H1 (cell line): Measurements from ENCODE around the gene ARHGEF1. TPM values are rescaled to one million over a fixed set of nuclear protein-coding genes. Genes with fewer than 3 reads are reported as not detected.
A peak's percentile ranks its signal among the peaks of the same experiment; 100 is the strongest.

Experiments used
- CTCF ChIA-PET: fragments of 300-600 bp; sonication (Branson Sonifier 250); formaldehyde crosslinking; loops from one replicate; lab custom pipeline; 2021; ENCODE audit not compliant: partially characterized antibody; lab: Charles Lee
- POLR2A ChIA-PET: fragments of 300-600 bp; sonication (Branson Sonifier 250); formaldehyde crosslinking; loops from one replicate; lab custom pipeline; 2021; ENCODE audit warnings: inconsistent platforms; ENCODE audit not compliant: partially characterized antibody; lab: Charles Lee
- DNase-seq, 2 experiments: peaks; one replicate each; pipeline versions ENCODE4 v3.0.0 to v3.0.0-alpha.2; 2010 to 2022; ENCODE audit warnings: low spot score in 2 of 2, low read depth in 1 of 2, mixed read lengths in 1 of 2
- FAIRE-seq: peaks from 2 replicates; lab custom pipeline; 2011; peaks lifted over from hg19 to GRCh38; lab: Jason Lieb, UNC
- H2AFZ ChIP-seq: 2 replicates; pipeline ENCODE4 v1.8.1; 2012; ENCODE audit warnings: low read length, inconsistent platforms
- H2AK5ac ChIP-seq: 2 replicates; pipeline ENCODE4 v1.6.1; 2013; ENCODE audit warnings: low read depth, low read length
- H2BK120ac ChIP-seq: replicated peaks from 2 replicates; pipeline ENCODE3; 2013; ENCODE audit warnings: low read depth, low read length, inconsistent platforms
- H2BK12ac ChIP-seq: 2 replicates; pipeline ENCODE4 v1.6.1; 2013; ENCODE audit warnings: low read depth, low read length
- H2BK15ac ChIP-seq: 2 replicates; pipeline ENCODE4 v1.6.1; 2013; ENCODE audit warnings: low read length
- H2BK20ac ChIP-seq: 2 replicates; pipeline ENCODE4 v1.6.1; 2013; ENCODE audit warnings: low read length
- H2BK5ac ChIP-seq: 2 replicates; pipeline ENCODE4 v1.6.1; 2013; ENCODE audit warnings: low read depth, low read length
- H3K14ac ChIP-seq: 2 replicates; pipeline ENCODE4 v1.6.1; 2013; ENCODE audit warnings: inconsistent platforms; ENCODE audit not compliant: insufficient read length
- H3K18ac ChIP-seq: 2 replicates; pipeline ENCODE4 v1.6.1; 2013; ENCODE audit warnings: low read length; ENCODE audit errors: extremely low read depth
- H3K23ac ChIP-seq: 2 replicates; pipeline ENCODE4 v1.6.1; 2013; ENCODE audit warnings: inconsistent platforms; ENCODE audit not compliant: insufficient read length
- H3K23me2 ChIP-seq: 2 replicates; pipeline ENCODE4 v1.6.1; 2013; ENCODE audit warnings: low read depth, low read length
- H3K27ac ChIP-seq: 2 replicates; pipeline ENCODE4 v1.6.1; 2011; ENCODE audit warnings: low read depth, low read length, inconsistent platforms
- H3K27me3 ChIP-seq, 4 experiments: replicated peaks in 1 of 4; 1 replicate in 1 of 4; 2 replicates in 3 of 4; pipeline versions ENCODE4 v1.6.1 to v1.8.1; 2011 to 2013; ENCODE audit warnings: low read length in 3 of 4, mild to moderate bottlenecking in 3 of 4, inconsistent platforms in 2 of 4, mixed read lengths in 2 of 4, moderate library complexity in 1 of 4; ENCODE audit not compliant: control insufficient read depth in 3 of 4, insufficient read depth in 3 of 4; ENCODE audit errors: extremely low read depth in 1 of 4
- H3K36me3 ChIP-seq, 4 experiments: 2 replicates each; pipeline versions ENCODE4 v1.6.1 to v1.8.1; 2011 to 2013; ENCODE audit warnings: mild to moderate bottlenecking in 4 of 4, low read length in 3 of 4, moderate library complexity in 2 of 4, control low read depth in 1 of 4, inconsistent platforms in 1 of 4; ENCODE audit not compliant: insufficient read depth in 4 of 4, control insufficient read depth in 2 of 4
- H3K4ac ChIP-seq: replicated peaks from 2 replicates; pipeline ENCODE3; 2013; ENCODE audit warnings: low read length, low read depth, mixed read lengths, inconsistent platforms; ENCODE audit not compliant: insufficient read length
- H3K4me1 ChIP-seq, 4 experiments: replicated peaks in 1 of 4; 1 replicate in 1 of 4; 2 replicates in 3 of 4; pipeline versions ENCODE4 v1.6.1 to v1.8.1; 2011 to 2013; ENCODE audit warnings: low read length in 3 of 4, inconsistent platforms in 2 of 4, mixed read lengths in 1 of 4; ENCODE audit not compliant: insufficient read depth in 4 of 4, control insufficient read depth in 3 of 4
- H3K4me2 ChIP-seq, 2 experiments: 2 replicates each; pipeline versions ENCODE4 v1.6.1 to v1.8.1; 2011 to 2013; ENCODE audit warnings: low read depth in 2 of 2, low read length in 2 of 2, control low read depth in 1 of 2, inconsistent platforms in 1 of 2, mild to moderate bottlenecking in 1 of 2; ENCODE audit not compliant: insufficient read depth in 1 of 2
- H3K4me3 ChIP-seq, 4 experiments: fragments of 200-600, 300-600 bp in 1 of 4; sonication (generic), shearing (Covaris generic), sonication (Bioruptor Twin) in 1 of 4; 2 replicates each; pipeline versions ENCODE4 v1.5.1 to v1.8.1; 2011 to 2016; ENCODE audit warnings: low read length in 4 of 4, low read depth in 3 of 4, control low read depth in 2 of 4, inconsistent platforms in 2 of 4, mild to moderate bottlenecking in 2 of 4, mixed read lengths in 1 of 4, moderate library complexity in 1 of 4; ENCODE audit not compliant: insufficient read depth in 2 of 4; ENCODE audit errors: extremely low read depth in 1 of 4
- H3K56ac ChIP-seq: replicated peaks from 2 replicates; pipeline ENCODE3; 2013; ENCODE audit warnings: low read depth, mild to moderate bottlenecking, mixed read lengths, low read length, inconsistent platforms; ENCODE audit not compliant: insufficient read length
- H3K79me1 ChIP-seq: 2 replicates; pipeline ENCODE4 v1.6.1; 2013; ENCODE audit warnings: low read depth, low read length, control low read depth
- H3K79me2 ChIP-seq, 2 experiments: 2 replicates each; pipeline versions ENCODE4 v1.6.1 to v1.8.1; 2012 to 2013; ENCODE audit warnings: low read length in 2 of 2, mild to moderate bottlenecking in 2 of 2, inconsistent platforms in 1 of 2; ENCODE audit not compliant: insufficient read depth in 2 of 2, control insufficient read depth in 1 of 2
- H3K9ac ChIP-seq, 4 experiments: replicated peaks in 1 of 4; 1 replicate in 1 of 4; 2 replicates in 3 of 4; pipeline versions ENCODE4 v1.6.1 to v1.8.1; 2011 to 2013; ENCODE audit warnings: low read depth in 3 of 4, low read length in 3 of 4, control low read depth in 2 of 4, mild to moderate bottlenecking in 2 of 4, moderate library complexity in 2 of 4, inconsistent platforms in 1 of 4; ENCODE audit errors: extremely low read depth in 1 of 4
- H3K9me3 ChIP-seq, 2 experiments: 2 replicates each; pipeline versions ENCODE4 v1.6.1 to v1.8.1; 2012 to 2013; ENCODE audit warnings: mild to moderate bottlenecking in 2 of 2, moderate library complexity in 2 of 2, control low read depth in 1 of 2, inconsistent platforms in 1 of 2, low read depth in 1 of 2, low read length in 1 of 2, mixed read lengths in 1 of 2; ENCODE audit not compliant: insufficient read depth in 2 of 2
- H4K20me1 ChIP-seq, 2 experiments: replicated peaks in 1 of 2; 2 replicates each; pipeline versions ENCODE3 to v1.8.1; 2011 to 2013; ENCODE audit warnings: inconsistent platforms in 2 of 2, low read length in 2 of 2, mild to moderate bottlenecking in 1 of 2; ENCODE audit not compliant: insufficient read depth in 2 of 2, control insufficient read depth in 1 of 2
- H4K5ac ChIP-seq: 2 replicates; pipeline ENCODE4 v1.6.1; 2013; ENCODE audit warnings: low read length, low read depth, mixed read lengths, inconsistent platforms; ENCODE audit not compliant: insufficient read length
- H4K8ac ChIP-seq: 2 replicates; pipeline ENCODE4 v1.8.0; 2013; ENCODE audit warnings: mild to moderate bottlenecking, moderate library complexity, low read length, inconsistent platforms; ENCODE audit not compliant: insufficient read depth; ENCODE audit errors: extremely low read depth
- H4K91ac ChIP-seq: replicated peaks from 2 replicates; pipeline ENCODE3; 2013; ENCODE audit warnings: low read length, mixed read lengths, inconsistent platforms; ENCODE audit not compliant: insufficient read length
- BRCA1 ChIP-seq: IDR thresholded peaks from 2 replicates; pipeline ENCODE4 v1.6.1; 2012; ENCODE audit warnings: low read depth, low read length, improper control_type of control experiment
- WGBS, 2 experiments: shearing (Covaris generic) in 1 of 2; methylation state at CpG; one replicate each; pipeline versions ENCODE4 v1.1.6 to v1.1.7; 2013 to 2015; ENCODE audit warnings: low lambda C conversion rate in 2 of 2, mixed read lengths in 2 of 2, inconsistent platforms in 1 of 2, low coverage in 1 of 2, missing lambda C conversion rate in 1 of 2; ENCODE audit not compliant: insufficient replicate concordance in 2 of 2, insufficient coverage in 1 of 2, insufficient read length in 1 of 2; ENCODE audit errors: extremely low coverage in 1 of 2, missing lambda C conversion rate in 1 of 2; 5-methylcytosine and 5-hydroxymethylcytosine counted together
- polyA plus RNA-seq, 7 experiments: library from polyadenylated mRNA; depleted of rRNA in 3 of 7; stranded (reverse) in 5 of 7; unstranded in 2 of 7; fragments of >200 nt in 5 of 7; fragments of 200-250 nt in 2 of 7; gene quantifications; 1 replicate in 5 of 7; 2 replicates in 1 of 7; 4 replicates in 1 of 7; pipeline versions ENCODE4 v1.2.1 to v1.2.3, GENCODE V29; 2011 to 2013; ENCODE audit warnings: missing spikeins in 2 of 7, mixed read lengths in 2 of 7
- total RNA-seq: library from RNA; stranded (reverse); fragmentation: NEBNext Ultra II Directional; extraction: Animal tissue kit (Norgen Biotek cat#: 25700); gene quantifications from 2 replicates; pipeline ENCODE4 v1.2.1, GENCODE V29; 2021
- TF ChIP-seq, protein P1 (sequence below), 3 experiments: IDR thresholded peaks; 1 replicate in 2 of 3; 2 replicates in 1 of 3; pipeline versions ENCODE4 v1.5.1 to v1.6.1; 2011; ENCODE audit warnings: low read length in 3 of 3, mild to moderate bottlenecking in 3 of 3, inconsistent platforms in 2 of 3, low read depth in 1 of 3, moderate library complexity in 1 of 3; ENCODE audit not compliant: insufficient read depth in 1 of 3; ENCODE audit errors: control extremely low read depth in 1 of 3

ARHGEF1 gene
- total and polyA plus RNA-seq, 2 of the 8 experiments (the other 6 are each of a cell fraction or from before 2014, with no cell fraction given): 23.0 to 49.0 TPM

DNA sequence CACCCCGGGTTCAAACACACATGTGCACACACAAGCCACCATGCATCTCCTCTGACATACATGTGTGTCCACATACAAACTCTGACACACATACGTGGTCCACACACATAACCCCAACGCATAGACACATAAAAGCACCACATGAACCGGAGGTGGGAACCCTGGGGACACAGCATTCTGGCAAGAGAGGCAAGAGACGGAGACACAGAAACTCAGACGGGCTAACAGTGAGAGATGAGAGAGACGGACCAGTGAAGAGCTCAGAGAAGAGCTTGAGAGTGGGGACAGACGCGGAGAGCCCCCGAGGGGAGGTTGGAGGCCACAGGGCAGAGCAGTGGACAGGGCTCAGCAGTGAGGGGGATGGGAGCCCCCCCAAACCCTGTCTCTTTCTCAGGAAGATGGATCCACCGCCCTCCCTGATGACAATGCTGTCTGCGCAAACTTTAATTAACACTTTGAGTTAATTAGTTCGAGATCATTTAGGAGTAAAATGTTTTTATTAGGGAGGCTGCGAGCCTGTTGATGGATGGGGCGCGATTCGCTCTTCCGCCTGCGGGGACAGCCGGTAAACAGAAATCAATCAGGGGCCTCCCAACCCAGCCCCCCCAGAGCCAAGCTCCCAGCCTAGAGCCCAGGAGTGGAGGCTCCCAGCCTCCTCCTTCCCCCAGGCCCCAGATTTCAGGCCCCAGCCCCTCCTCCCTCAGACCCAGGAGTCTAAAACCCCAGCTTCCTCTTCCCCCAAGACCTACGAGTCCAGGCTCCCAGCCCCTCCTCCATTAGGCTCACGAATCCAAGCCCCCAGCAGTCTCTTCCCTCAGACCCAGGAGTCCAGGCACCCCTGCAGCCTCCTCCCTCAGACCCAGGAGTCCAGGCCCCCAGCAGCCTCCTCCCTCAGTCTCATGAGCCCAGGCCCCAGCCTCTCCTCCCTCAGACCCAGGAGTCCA is 54.8 kb downstream of the ARHGEF1 start:
- peaks cover 0 to 3% (median 2%) of the 10 kb centered on the region in 4 experiments; a peak in 3 of 7 replicates for H3K4me1 ChIP-seq
- H3K56ac ChIP-seq: no peak overlapping the region
- FAIRE-seq (no peak), DNase-seq (no peak)
- no peak overlapping the region for H2BK5ac ChIP-seq
- H3K23ac ChIP-seq: no peak overlapping the region
- no peak overlapping the region for H2AK5ac ChIP-seq
- H3K4ac ChIP-seq: no peak overlapping the region
- no peak overlapping the region for H3K14ac ChIP-seq
- WGBS, 2 experiments: 61% methylated on average over 14 of the region's 22 CpGs; no CpG with 5 or more reads in 1 of the 2 experiments
- POLR2A ChIA-PET: interaction anchor here (0.9 to 2.5 kb wide), 12 partner anchors 9 to 77 kb away, joined by 3 to 20 read pairs (median 5); partner anchors contain the start of genes ERFL and RPS19
- no peaks in the 10 kb centered on the region for H3K79me2 ChIP-seq
- H3K9ac ChIP-seq: no peak overlapping the region
- H3K9me3 ChIP-seq: no peaks in the 10 kb centered on the region
- H3K4me2 ChIP-seq: no peak overlapping the region
- no peaks in the 10 kb centered on the region; a peak in 1 of 8 replicates for H3K36me3 ChIP-seq
- H3K27me3 ChIP-seq: peaks cover 25 to 70% (median 63%) of the 10 kb centered on the region in 4 experiments
- H3K23me2 ChIP-seq: peaks cover 9% of the 10 kb centered on the region; the same call in 1 of the 2 replicates
- H3K27ac ChIP-seq: no peak overlapping the region
- TF ChIP-seq, protein P1, sequence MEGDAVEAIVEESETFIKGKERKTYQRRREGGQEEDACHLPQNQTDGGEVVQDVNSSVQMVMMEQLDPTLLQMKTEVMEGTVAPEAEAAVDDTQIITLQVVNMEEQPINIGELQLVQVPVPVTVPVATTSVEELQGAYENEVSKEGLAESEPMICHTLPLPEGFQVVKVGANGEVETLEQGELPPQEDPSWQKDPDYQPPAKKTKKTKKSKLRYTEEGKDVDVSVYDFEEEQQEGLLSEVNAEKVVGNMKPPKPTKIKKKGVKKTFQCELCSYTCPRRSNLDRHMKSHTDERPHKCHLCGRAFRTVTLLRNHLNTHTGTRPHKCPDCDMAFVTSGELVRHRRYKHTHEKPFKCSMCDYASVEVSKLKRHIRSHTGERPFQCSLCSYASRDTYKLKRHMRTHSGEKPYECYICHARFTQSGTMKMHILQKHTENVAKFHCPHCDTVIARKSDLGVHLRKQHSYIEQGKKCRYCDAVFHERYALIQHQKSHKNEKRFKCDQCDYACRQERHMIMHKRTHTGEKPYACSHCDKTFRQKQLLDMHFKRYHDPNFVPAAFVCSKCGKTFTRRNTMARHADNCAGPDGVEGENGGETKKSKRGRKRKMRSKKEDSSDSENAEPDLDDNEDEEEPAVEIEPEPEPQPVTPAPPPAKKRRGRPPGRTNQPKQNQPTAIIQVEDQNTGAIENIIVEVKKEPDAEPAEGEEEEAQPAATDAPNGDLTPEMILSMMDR (IDR thresholded peaks at IDR 0.05; ENCODE audit: control extremely low read depth in 1 of 3, insufficient read depth in 1 of 3, low read depth in 1 of 3, low read length in 3 of 3): peak; percentile 5 to 21 (median 15); a peak in 2 of 4 replicates
- TF ChIP-seq BRCA1: no peak
- no peak overlapping the region for H2AFZ ChIP-seq
- no peak overlapping the region; the same call in 1 of the 2 replicates for H4K8ac ChIP-seq
- H4K20me1 ChIP-seq: peaks cover 0 to 16% of the 10 kb centered on the region in 2 experiments
- H3K18ac ChIP-seq: no peak overlapping the region
- no peak overlapping the region for H4K5ac ChIP-seq
- no peak overlapping the region for H2BK20ac ChIP-seq
- H2BK12ac ChIP-seq: no peak overlapping the region
- no peak overlapping the region for H2BK120ac ChIP-seq
- peak overlapping the region; percentile 92; the same call in 1 of the 2 replicates for H2BK15ac ChIP-seq
- H4K91ac ChIP-seq: peak overlapping the region; percentile 74
- no peaks in the 10 kb centered on the region for H3K79me1 ChIP-seq
- no peak overlapping the region for H3K4me3 ChIP-seq
- CTCF ChIA-PET: interaction anchor here (0.6 to 2.3 kb wide), 19 partner anchors 8 to 92 kb away, joined by 3 to 16 read pairs (median 4); partner anchors contain the start of gene RABAC1
